Activated CD4-positive, alpha-beta T cell treated with anti-CD3 and anti-CD28 coated beads, Interleukin-2, amount 50 U/mL, for 48 hours (primary cell): Measurements from ENCODE around the gene CFAP100.

Experiments
- DNase-seq, 2 experiments: peaks; one replicate each; pipeline ENCODE4 v3.0.0-alpha.2; 2020

Gene CFAP100

GRCh38 chr3:126377211-126377610 is 17.5 kb upstream of the CFAP100 start:
- no peak for DNase-seq

DNA sequence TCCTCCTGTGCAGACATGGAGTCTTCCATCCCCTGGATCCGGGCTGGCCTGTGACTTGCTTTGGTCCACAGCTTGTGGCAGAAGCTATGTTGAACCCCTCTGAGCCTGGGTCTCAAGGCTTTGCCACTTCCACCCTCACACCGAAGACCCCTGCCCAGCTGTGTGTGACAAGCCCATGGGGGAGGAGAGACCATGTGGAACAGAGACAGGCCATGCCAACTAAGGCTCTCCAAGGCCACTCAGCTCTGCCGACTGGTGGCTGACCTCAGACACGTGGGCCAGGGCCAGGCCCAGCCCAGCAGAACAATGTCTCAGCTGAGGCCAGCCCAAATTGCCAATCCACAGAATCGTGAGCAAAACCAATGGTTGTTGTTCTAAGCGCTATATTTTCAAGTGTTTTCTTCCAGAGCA is 16.4 kb upstream of the CFAP100 start:
- DNase-seq: no peak

DNA sequence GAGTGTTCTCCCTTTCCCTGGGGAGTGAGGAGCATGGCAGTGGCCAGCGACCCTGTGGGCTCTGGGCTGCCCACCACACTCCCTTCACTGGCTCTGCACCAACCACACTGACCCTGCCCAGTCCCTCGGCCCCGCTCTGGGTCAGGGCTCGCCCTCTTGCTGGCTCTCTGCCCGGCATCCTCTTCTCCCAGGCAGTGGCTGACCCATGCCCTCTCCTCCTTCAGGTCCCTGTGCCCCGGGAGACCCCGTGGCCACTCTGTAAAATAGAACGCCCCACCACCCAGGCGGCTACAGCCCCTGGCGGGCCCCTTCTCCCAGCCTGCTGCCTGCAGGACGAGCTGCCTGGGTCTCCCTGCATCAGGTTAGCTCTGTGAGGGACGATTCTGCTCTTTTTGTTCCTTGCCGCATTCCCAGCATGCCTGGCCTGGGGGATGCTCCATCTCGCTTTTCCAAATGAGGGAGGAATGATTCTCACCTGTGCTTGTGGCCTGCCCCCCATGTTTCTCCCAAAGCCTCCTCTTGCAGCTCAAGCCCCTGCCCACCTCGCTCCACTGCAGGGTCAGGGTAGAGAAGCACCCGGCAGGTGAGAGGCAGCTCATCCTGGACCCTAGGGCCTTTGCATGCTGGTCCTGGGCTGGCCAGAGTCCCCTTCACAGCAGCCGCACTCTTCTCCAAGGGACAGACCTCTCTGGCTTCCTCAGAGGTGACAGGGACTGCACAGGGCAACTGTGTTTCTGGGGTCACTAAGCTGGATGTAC is 14.5 kb upstream of the CFAP100 start:
- no peak for DNase-seq

GRCh38 chr3:126381966-126382365 is 12.7 kb upstream of the CFAP100 start:
- no peak for DNase-seq

DNA sequence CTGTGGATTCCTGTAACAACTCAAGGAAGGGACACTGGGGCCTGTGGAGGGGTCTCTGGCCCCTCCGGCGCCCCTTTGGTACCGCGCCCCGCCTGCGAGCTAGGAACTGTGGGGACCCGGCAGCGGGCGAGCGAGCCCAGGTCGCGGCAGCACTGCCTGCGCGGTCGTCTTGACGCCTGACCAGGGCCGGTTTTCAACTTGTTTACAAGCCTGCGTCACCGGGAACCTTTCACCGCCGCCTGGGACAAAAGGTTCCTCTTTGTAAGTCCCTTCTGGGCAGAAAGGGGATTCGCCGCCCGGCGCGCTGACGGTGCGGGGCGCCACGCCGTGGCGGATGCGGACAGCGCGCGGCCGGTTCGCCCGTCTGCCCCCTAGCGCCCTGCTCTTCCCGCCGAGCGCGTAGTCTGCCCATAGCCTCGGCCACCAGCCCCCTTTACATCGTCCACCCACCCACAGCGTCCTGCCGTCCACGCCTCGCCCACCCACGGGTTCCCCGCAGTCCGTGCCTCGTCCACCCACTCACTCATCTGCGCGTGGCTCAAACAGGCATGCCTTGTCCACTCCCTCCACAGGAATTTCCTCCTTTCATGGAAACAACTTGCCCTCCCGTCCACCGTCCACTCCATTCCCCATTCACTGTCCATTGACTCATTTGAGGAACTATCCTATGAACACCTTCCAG is 5.5 kb upstream of the CFAP100 start:
- DNase-seq: peak; percentile 41 to 51

- DNase-seq: no peak
Measured at GRCh38 chr3:126389794-126390146, 4.9 kb upstream of the CFAP100 start.

GRCh38 chr3:126390201-126390600 is 4.5 kb upstream of the CFAP100 start:
- no peak for DNase-seq

- DNase-seq: no peak
Measured at GRCh38 chr3:126390751-126391150, 4.0 kb upstream of the CFAP100 start.

- DNase-seq: no peak
Measured at GRCh38 chr3:126391631-126392030, 3.1 kb upstream of the CFAP100 start.

- no peak for DNase-seq
Measured at GRCh38 chr3:126392246-126392645, 2.5 kb upstream of the CFAP100 start.

- DNase-seq: no peak
Measured at GRCh38 chr3:126393563-126393962, 1.1 kb upstream of the CFAP100 start.

DNA sequence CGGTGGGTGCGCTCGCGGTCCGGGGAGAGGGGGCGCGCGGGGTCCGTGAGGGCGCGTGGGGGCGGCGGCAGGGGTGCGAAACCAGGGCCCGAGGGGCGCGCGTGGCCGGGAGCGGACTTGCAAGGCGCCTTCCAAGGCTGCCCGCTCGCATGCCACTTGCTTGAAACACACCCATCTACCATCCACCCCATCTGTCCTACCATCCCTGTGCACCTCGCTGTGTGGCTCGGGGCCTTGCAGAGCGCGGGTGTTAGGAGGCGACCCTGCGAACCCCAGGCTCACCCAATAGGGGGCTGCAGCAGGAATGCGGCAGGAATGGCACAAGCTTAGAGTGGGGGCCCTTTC is 240 bp downstream of the CFAP100 start:
- DNase-seq: no peak

- DNase-seq: no peak
Measured at GRCh38 chr3:126395846-126396513, 1.3 kb downstream of the CFAP100 start.

DNA sequence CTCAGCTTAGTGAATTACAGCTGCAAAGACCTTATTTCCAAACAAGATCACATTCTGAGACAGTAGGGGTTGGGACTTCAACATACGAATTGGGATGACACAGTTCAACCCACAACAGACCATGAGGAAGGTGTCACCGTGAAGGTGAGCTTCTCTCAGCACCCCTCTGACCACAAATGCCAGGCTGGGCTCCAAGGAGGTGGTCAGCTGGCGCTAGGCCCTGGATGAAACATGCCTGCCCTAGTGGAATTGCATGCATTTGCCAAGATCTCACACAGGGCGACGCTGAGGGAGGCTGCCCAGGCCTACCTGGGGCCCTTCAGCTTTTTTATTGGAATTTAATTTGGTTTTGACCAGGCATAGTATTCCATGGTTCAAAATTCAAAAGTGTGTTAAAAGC is 1.8 kb downstream of the CFAP100 start:
- DNase-seq: no peak

- no peak for DNase-seq
Measured at GRCh38 chr3:126397610-126398422, 3.1 kb downstream of the CFAP100 start.

DNA sequence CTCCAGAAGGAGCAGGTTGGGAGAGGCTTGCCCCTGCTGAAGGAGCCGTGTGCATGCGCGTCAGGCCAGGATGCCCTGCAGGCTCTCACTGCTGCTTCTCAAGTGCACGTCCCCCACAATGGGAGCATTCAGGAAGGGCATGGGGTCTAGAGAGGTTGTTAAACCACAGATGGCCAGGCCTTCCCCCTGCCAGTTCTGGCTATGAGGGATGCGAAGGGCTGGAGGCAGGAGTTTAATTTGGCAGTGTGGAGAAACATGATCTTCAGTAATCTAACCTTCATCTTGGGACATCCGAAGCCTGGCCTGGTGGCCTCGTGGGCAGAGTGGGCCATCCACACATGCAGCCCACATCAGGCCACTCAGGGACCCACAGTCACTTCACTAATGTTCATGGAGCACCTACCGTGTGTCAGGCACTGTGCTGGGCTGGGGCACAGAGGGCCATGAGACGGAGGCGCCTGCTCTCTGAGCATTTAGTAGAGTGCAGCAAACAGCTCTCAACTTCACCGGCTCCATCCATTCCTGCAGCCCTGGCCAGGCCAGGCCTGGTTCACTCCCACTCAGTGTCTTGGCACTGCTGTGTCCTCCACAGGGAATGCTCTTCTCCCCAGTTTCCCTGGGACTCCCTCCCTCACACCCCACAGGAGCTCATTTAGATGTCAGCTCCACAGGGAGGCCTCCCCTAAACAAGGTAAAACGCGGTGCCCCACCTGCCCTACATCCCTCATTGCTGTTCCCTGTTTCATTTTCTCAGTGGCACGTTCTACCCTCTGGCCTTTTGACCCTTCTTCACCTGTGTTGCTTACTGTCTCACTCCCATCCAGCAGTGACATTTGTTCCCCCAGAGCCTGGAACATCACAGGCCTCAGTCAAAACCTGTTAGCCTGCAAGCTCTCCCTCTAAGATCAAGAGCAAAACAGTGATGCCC is 4.0 kb downstream of the CFAP100 start:
- no peak for DNase-seq

DNA sequence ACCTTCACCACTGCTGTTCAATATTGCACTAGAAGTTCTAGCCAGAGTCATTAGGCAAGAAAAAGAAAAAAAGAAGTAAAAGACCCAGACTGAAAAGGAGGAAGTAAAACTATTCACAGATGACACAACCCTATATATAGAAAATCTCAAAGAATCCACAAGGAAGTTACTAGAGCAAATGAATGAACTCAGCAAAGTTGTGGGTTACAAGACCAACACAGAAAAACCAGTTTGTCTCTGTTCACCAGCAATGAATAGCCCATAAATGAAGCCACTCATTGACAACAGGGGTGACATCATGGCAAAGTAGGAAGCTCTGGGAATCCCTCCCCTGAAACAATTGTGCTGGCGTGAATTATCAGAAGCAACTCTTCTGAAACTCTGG is 4.6 kb downstream of the CFAP100 start:
- DNase-seq: no peak

GRCh38 chr3:126399756-126400155 is 5.0 kb downstream of the CFAP100 start:
- DNase-seq: no peak

GRCh38 chr3:126401611-126402160 is 7.0 kb downstream of the CFAP100 start:
- no peak for DNase-seq

- no peak for DNase-seq
Measured at GRCh38 chr3:126402178-126402577, 7.5 kb downstream of the CFAP100 start.

DNA sequence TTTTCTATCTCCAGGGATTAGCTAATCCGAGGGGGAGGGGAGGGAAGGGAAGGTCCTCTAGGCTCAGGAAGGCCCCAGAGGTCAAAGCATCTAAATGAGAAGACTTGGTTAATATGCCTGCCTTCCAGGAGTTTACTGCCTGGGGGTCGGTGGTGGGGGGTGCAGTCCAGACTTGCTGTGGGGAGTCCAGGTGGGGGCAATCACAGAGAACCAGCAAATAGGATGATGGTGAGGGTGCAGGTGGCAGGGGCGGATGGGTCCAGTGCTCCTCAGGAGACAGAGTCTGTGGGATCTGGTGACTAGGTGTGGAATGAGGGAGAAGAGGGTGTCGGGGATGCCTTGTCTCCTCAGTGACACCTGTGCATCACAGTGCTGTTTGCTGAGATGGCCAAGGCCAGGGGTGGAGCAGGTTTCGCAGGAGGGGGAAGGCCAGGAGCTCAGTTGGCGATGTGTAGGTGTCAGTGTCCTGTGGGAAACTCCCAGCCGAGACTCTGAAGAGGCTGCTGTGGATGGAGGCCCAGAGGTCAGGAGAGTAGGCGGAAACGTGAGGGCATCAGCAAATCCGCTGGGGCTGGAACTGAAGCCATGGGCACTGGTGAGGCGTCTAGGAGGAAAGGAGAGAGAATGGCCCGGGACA is 8.1 kb downstream of the CFAP100 start:
- DNase-seq: no peak
